Fibroblast of mammary gland (primary cell): ENCODE data around the gene TGFA.

Experiments
- DNase-seq: peaks from one replicate; pipeline ENCODE4 v3.0.0-alpha.2; 2010; ENCODE audit warnings: low read depth
- H3K4me3 ChIP-seq: 2 replicates; pipeline ENCODE4 v1.5.1; 2011; ENCODE audit warnings: low read depth, mild to moderate bottlenecking, low read length, moderate library complexity; ENCODE audit not compliant: control insufficient read depth
- TF ChIP-seq, protein P1 (sequence below): conservative IDR thresholded peaks from 2 replicates; pipeline ENCODE4 v1.5.1; 2011; ENCODE audit warnings: low read depth, low read length, inconsistent platforms; ENCODE audit not compliant: control insufficient read depth, insufficient read depth

Gene TGFA

DNA sequence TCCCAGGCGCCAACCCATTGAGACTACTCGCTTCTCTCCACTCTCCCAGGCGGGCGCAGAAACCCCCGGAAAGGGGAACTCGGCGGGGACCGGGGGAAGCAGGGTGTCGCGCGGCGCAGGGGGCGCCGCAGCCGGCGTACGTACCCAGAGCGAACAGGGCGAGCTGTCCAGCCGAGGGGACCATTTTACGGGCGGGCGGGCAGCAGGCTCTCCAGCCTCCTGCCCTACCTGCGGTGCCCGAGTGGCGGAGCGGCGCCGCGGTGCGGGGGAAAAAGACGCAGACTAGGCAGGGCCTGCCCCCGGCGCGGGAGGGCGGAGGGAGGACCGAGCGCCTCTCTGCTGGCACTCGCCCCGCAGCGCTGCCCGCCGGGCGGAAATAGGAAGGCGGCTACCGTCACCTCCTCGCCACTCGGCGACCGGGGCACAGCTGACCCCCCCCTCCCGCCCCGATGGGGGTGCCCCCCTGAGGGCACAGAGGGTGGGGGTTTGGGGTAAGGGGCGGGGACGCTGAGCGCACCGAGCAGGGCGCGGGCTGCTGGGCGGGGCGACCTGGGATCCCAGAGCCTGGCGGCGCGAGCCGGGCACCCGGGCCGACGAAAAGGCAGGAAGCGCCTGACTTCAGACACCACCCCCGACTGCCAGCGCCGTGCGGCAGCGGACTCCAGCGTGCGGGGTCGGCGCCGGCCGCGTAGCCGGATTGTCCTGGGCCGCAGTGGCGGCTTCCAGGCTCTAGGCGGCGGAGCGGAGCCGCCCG lies at the start of gene TGFA:
Gene TGFA (minus strand): TSS at position 243 of the 754 bp plus-strand sequence. CDS start 59 bp downstream, at position 184.
- H3K4me3 ChIP-seq = peak within 1 kb of the TSS; percentile 26
- TF ChIP-seq, protein P1, sequence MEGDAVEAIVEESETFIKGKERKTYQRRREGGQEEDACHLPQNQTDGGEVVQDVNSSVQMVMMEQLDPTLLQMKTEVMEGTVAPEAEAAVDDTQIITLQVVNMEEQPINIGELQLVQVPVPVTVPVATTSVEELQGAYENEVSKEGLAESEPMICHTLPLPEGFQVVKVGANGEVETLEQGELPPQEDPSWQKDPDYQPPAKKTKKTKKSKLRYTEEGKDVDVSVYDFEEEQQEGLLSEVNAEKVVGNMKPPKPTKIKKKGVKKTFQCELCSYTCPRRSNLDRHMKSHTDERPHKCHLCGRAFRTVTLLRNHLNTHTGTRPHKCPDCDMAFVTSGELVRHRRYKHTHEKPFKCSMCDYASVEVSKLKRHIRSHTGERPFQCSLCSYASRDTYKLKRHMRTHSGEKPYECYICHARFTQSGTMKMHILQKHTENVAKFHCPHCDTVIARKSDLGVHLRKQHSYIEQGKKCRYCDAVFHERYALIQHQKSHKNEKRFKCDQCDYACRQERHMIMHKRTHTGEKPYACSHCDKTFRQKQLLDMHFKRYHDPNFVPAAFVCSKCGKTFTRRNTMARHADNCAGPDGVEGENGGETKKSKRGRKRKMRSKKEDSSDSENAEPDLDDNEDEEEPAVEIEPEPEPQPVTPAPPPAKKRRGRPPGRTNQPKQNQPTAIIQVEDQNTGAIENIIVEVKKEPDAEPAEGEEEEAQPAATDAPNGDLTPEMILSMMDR = peak; percentile 47
- DNase-seq = peak; percentile 7

DNA sequence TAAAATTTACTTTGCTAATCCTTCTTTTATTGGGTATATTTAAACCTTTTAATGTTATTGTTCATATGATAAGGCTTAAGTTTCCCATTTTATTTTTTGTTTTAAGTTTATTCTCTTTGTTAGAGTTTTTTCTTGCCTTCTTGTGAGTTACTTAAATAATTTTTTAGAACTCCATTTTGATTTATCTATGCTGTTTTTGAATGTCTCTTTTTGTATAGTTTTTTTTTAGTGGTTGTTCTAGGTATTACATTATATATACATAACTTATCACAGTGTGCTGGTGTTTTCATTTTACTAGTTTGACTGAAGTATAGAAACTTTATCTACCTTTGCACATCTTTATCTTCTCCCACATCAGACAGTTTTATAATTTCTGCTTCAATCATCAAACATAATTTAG lies 49.4 kb upstream of the TGFA start:
- no peak overlapping the region for H3K4me3 ChIP-seq
- DNase-seq = no peak
- TF ChIP-seq, protein P1 = no peak

DNA sequence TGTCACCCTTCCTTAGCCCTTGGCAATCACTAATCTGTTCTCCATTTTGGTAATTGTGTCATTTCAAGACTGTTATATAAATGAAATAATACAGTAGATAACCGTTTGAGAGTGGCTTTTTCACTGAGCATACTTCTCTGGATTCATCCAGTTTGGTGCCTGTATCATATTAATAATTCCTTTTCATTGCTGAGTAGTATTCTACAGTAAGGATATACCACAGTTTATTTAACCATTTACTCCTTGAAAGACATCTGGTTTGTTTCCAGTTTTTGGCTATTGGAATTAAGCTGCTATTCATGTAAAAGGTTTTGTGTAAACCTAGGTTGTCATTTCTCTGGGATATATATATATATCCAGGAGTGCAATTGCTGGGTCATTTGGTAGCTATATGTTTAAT lies 44.6 kb upstream of the TGFA start:
- DNase-seq = no peak
- TF ChIP-seq, protein P1 = no peak
- no peak overlapping the region for H3K4me3 ChIP-seq

DNA sequence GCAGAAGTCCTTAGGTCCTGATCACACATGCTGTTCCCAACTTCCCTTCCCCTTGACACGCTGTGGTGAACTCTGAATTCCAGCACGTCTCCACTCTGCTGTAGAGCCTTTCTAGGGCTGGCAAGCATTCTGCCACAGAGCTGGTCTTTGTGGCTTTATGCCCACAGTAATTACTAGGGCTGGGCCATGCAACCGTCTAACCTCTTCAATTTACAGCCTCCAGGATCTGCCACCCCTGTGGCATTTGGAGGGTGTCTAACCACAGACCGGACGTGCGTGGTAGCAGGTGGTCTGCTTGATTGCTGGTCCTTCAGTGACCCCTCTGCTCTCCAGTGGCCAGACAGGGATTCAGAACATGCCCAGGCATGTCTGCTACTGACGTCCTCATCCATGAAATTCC lies 43.1 kb upstream of the TGFA start:
- TF ChIP-seq, protein P1 = no peak
- DNase-seq = no peak
- no peak overlapping the region for H3K4me3 ChIP-seq

DNA sequence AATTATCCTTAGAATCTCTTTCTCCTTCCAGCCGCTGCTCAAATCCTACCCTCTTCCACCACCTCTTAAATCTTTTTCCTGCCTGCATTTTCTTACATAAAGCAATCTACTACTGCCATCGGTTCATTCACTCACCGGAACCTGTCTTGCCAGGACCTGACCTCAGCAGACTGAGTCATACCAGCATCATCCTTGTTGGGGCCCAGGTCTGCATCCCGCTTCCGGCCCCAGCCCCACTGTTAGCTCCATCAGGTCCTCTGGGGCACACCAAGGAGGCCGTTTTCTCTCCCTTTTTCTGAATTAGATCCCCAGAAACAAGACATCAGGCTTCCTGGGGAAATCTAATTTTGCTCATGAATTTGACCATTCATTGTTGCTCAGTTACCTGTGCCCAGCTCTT lies 42.7 kb upstream of the TGFA start:
- no peak overlapping the region for H3K4me3 ChIP-seq
- TF ChIP-seq, protein P1 = no peak
- DNase-seq = peak; percentile 39

DNA sequence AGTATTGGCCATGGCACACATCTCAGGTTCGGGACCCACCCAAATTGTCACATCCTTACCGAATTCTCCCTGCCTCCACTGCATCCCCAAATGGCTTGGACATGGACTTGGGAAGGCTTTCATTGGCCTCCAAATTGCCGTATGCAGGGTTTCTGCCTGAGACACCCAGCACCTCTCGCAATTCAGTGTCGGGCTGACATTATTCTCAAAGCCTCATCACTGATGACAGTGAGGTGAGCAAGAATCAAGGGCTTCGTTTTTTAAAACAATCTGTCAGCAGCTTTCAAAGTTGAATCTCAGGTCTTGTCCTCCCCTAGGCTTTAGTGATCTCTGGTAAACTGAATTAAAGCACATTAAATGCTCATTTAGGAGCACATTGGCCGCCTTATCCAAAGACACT lies 29.5 kb upstream of the TGFA start:
- DNase-seq = no peak
- TF ChIP-seq, protein P1 = no peak
- no peak overlapping the region for H3K4me3 ChIP-seq
